PC-3 (cell line): ENCODE measurements around the gene SNTN. TPM values are rescaled to one million over a fixed set of nuclear protein-coding genes. Genes with fewer than 3 reads are reported as not detected.

ENCODE experiments used
- ATAC-seq: fragments of 200-7000 bp; cut with Tn5 transposase; 2 replicates; pipeline ENCODE4 v1.9.1; 2020; ENCODE audit warnings: mild to moderate bottlenecking, moderate library complexity
- BruUV-seq: library from RNA; stranded (reverse); fragments of 400-500 nt; replicated peaks from 2 replicates; lab custom pipeline; 2021; lab: Mats Ljungman, UMichigan
- CTCF ChIA-PET: fragments of 300-600 bp; sonication (Branson Sonifier 250); formaldehyde crosslinking; loops from one replicate; lab custom pipeline; 2022; ENCODE audit warnings: antibody characterized with exemption; lab: Charles Lee
- POLR2A ChIA-PET: fragments of 300-600 bp; sonication (Branson Sonifier 250); formaldehyde crosslinking; loops from one replicate; lab custom pipeline; 2022; ENCODE audit warnings: antibody characterized with exemption; ENCODE audit not compliant: unreplicated experiment; lab: Charles Lee
- DNase-seq: peaks from one replicate; pipeline ENCODE4 v3.0.0-alpha.2; 2015
- H2AFZ ChIP-seq: fragments of 300-600 bp; sonication (generic); 2 replicates; pipeline ENCODE4 v1.6.0; 2016; ENCODE audit warnings: antibody characterized with exemption, low read length
- H3F3A ChIP-seq: fragments of 300-600 bp; sonication (generic); one replicate; pipeline ENCODE4 v1.6.0; 2017; ENCODE audit warnings: antibody characterized with exemption, low read length, control low read depth, mild to moderate bottlenecking; ENCODE audit not compliant: unreplicated experiment
- H3K27ac ChIP-seq: fragments of 300-600 bp; sonication (generic); 2 replicates; pipeline ENCODE4 v1.5.1; 2016; ENCODE audit warnings: mild to moderate bottlenecking, low read length
- H3K27me3 ChIP-seq: fragments of 300-600 bp; sonication (generic); 2 replicates; pipeline ENCODE4 v1.6.1; 2016; ENCODE audit warnings: low read length, mixed read lengths
- H3K36me3 ChIP-seq: fragments of 300-600 bp; sonication (generic); 2 replicates; pipeline ENCODE4 v1.6.1; 2016; ENCODE audit warnings: low read depth, mixed run types, low read length, mixed read lengths
- H3K4me1 ChIP-seq: fragments of 300-600 bp; sonication (generic); 2 replicates; pipeline ENCODE4 v1.5.1; 2016; ENCODE audit warnings: low read length; ENCODE audit not compliant: insufficient read depth
- H3K4me2 ChIP-seq: fragments of 300-600 bp; sonication (generic); 2 replicates; pipeline ENCODE4 v1.6.0; 2016; ENCODE audit warnings: low read length
- H3K4me3 ChIP-seq: fragments of 300-600 bp; sonication (generic); 2 replicates; pipeline ENCODE4 v1.5.1; 2016; ENCODE audit warnings: mild to moderate bottlenecking, low read length, mixed read lengths
- H3K79me2 ChIP-seq: fragments of 300-600 bp; sonication (generic); 2 replicates; pipeline ENCODE4 v1.6.1; 2017; ENCODE audit warnings: low read length, mixed read lengths
- H3K9ac ChIP-seq: fragments of 300-600 bp; sonication (generic); 2 replicates; pipeline ENCODE4 v1.6.0; 2016; ENCODE audit warnings: mild to moderate bottlenecking, low read length
- H3K9me2 ChIP-seq: fragments of 300-600 bp; sonication (generic); replicated peaks from 2 replicates; pipeline ENCODE4 v1.6.1; 2016; ENCODE audit warnings: mixed run types, low read length, mixed read lengths
- H3K9me3 ChIP-seq: fragments of 300-600 bp; sonication (generic); 2 replicates; pipeline ENCODE4 v1.6.1; 2016; ENCODE audit warnings: low read length, mixed read lengths
- H4K20me1 ChIP-seq: fragments of 300-600 bp; sonication (generic); 2 replicates; pipeline ENCODE4 v1.6.1; 2016; ENCODE audit warnings: low read length, mixed read lengths
- EZH2 ChIP-seq: fragments of 300-600 bp; sonication (generic); IDR thresholded peaks from one replicate; pipeline ENCODE4 v1.6.1; 2017; ENCODE audit warnings: antibody characterized with exemption, mild to moderate bottlenecking, low read length; ENCODE audit not compliant: unreplicated experiment
- EZH2phosphoT487 ChIP-seq: fragments of 300-600 bp; sonication (generic); IDR thresholded peaks from 2 replicates; pipeline ENCODE4 v1.6.1; 2018; ENCODE audit warnings: mild to moderate bottlenecking, antibody characterized with exemption, low read length, borderline replicate concordance
- intact Hi-C: fragments of 100-400 bp; cut with micrococcal nuclease; formaldehyde crosslinking; loops from 2 replicates; pipeline ENCODE4 v1.9.0; 2023
- total RNA-seq: library from RNA; depleted of rRNA; stranded (reverse); fragments of >200 nt; gene quantifications from 2 replicates; pipeline ENCODE4 v1.2.3, GENCODE V29; 2014
- TF ChIP-seq, protein P1 (sequence below): fragments of 300-600 bp; sonication (generic); conservative IDR thresholded peaks from 2 replicates; pipeline ENCODE4 v1.5.1; 2017; ENCODE audit warnings: antibody characterized with exemption, low read depth, mild to moderate bottlenecking, low read length

Gene SNTN
- total RNA-seq, 1 experiment from 2014 or later = not detected

- no peak for TF ChIP-seq EZH2
- TF ChIP-seq EZH2phosphoT487 = no peak
- TF ChIP-seq, protein P1, sequence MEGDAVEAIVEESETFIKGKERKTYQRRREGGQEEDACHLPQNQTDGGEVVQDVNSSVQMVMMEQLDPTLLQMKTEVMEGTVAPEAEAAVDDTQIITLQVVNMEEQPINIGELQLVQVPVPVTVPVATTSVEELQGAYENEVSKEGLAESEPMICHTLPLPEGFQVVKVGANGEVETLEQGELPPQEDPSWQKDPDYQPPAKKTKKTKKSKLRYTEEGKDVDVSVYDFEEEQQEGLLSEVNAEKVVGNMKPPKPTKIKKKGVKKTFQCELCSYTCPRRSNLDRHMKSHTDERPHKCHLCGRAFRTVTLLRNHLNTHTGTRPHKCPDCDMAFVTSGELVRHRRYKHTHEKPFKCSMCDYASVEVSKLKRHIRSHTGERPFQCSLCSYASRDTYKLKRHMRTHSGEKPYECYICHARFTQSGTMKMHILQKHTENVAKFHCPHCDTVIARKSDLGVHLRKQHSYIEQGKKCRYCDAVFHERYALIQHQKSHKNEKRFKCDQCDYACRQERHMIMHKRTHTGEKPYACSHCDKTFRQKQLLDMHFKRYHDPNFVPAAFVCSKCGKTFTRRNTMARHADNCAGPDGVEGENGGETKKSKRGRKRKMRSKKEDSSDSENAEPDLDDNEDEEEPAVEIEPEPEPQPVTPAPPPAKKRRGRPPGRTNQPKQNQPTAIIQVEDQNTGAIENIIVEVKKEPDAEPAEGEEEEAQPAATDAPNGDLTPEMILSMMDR = no peak
- no peak overlapping the region for H3K4me2 ChIP-seq
- ATAC-seq (no peak), DNase-seq (no peak)
- H3F3A ChIP-seq = no peaks in the 10 kb centered on the region
- no peaks in the 10 kb centered on the region for H3K9me3 ChIP-seq
- no peaks in the 10 kb centered on the region for H4K20me1 ChIP-seq
- H3K27me3 ChIP-seq = no peaks in the 10 kb centered on the region
- H3K4me1 ChIP-seq = no peaks in the 10 kb centered on the region
- no peaks in the 10 kb centered on the region for H3K9me2 ChIP-seq
- intact Hi-C loops = no loop called here
- H3K9ac ChIP-seq = no peak overlapping the region
- H3K4me3 ChIP-seq = no peak overlapping the region
- POLR2A ChIA-PET = no interaction called here
- CTCF ChIA-PET = no interaction called here
- no peak overlapping the region for H2AFZ ChIP-seq
- no peaks in the 10 kb centered on the region for H3K79me2 ChIP-seq
- no TSS peak for BruUV-seq
- H3K36me3 ChIP-seq = no peaks in the 10 kb centered on the region
- no peak overlapping the region for H3K27ac ChIP-seq
These were observed 20.8 kb upstream of the SNTN start for GRCh38 chr3:63631670-63632069.

- ATAC-seq = no peak
- TF ChIP-seq EZH2phosphoT487 (no peak), EZH2 (no peak)
- TF ChIP-seq, protein P1 = no peak
- no peak overlapping the region for H3K27ac ChIP-seq
- POLR2A ChIA-PET = no interaction called here
- H4K20me1 ChIP-seq = no peaks in the 10 kb centered on the region
- H2AFZ ChIP-seq = no peak overlapping the region
- DNase-seq = no peak
- H3K4me2 ChIP-seq = no peak overlapping the region
- no peaks in the 10 kb centered on the region for H3K9me3 ChIP-seq
- BruUV-seq = no TSS peak
- H3K36me3 ChIP-seq = no peaks in the 10 kb centered on the region
- H3K79me2 ChIP-seq = no peaks in the 10 kb centered on the region
- H3K27me3 ChIP-seq = no peaks in the 10 kb centered on the region
- CTCF ChIA-PET = no interaction called here
- intact Hi-C loops = no loop called here
- H3K9ac ChIP-seq = no peak overlapping the region
- no peaks in the 10 kb centered on the region for H3K9me2 ChIP-seq
- no peak overlapping the region for H3K4me3 ChIP-seq
- no peaks in the 10 kb centered on the region for H3F3A ChIP-seq
- no peaks in the 10 kb centered on the region for H3K4me1 ChIP-seq
These were observed 17.3 kb upstream of the SNTN start for GRCh38 chr3:63635186-63635585.

DNA sequence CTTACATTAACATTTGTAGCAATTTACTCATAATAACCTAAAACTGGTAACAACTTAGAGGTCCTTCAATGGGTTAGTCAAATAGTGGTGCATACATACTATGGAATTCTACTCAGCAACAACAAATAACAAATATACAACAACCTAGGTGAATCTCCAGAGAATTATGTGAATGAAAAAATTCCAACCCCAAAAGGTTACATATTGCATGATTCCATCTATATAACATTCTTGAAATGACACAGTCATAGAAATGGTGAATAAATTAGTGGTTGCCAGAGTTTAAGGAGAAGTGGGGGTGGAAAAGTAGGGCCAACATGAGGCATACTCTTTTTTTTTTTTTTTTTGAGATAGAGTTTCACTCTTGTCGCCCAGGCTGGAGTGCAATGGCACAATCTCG is 12.7 kb upstream of the SNTN start:
- peaks cover 4% of the 10 kb centered on the region; the same call in 1 of the 2 replicates for H3K27me3 ChIP-seq
- intact Hi-C loops = no loop called here
- H2AFZ ChIP-seq = no peak overlapping the region
- no peaks in the 10 kb centered on the region for H3K9me3 ChIP-seq
- H3K9me2 ChIP-seq = no peaks in the 10 kb centered on the region
- H3K4me2 ChIP-seq = no peak overlapping the region
- H3F3A ChIP-seq = no peaks in the 10 kb centered on the region
- no peak overlapping the region for H3K4me3 ChIP-seq
- no peaks in the 10 kb centered on the region for H3K4me1 ChIP-seq
- no peaks in the 10 kb centered on the region for H3K79me2 ChIP-seq
- H3K36me3 ChIP-seq = no peaks in the 10 kb centered on the region
- ATAC-seq = no peak
- BruUV-seq = no TSS peak
- CTCF ChIA-PET = no interaction called here
- H3K27ac ChIP-seq = no peak overlapping the region
- no peaks in the 10 kb centered on the region for H4K20me1 ChIP-seq
- no peak overlapping the region for H3K9ac ChIP-seq
- DNase-seq = no peak
- POLR2A ChIA-PET = no interaction called here
- TF ChIP-seq, protein P1 = no peak
- TF ChIP-seq EZH2 (no peak), EZH2phosphoT487 (no peak)
